Fibroblast of the aortic adventitia (primary cell): ENCODE data around the gene SPATS1. TPM values are rescaled to one million over a fixed set of nuclear protein-coding genes. Genes with fewer than 3 reads are reported as not detected.
"Not testable (repeated sequence)": the region's sequence is repeated elsewhere in the genome, so short reads cannot be mapped to it uniquely, and the experiment has no call there.

Experiments used
- DNase-seq: peaks from one replicate; pipeline ENCODE4 v3.0.0-alpha.2; 2010; ENCODE audit warnings: low read depth
- H3K4me3 ChIP-seq: 2 replicates; pipeline ENCODE4 v1.5.1; 2011; ENCODE audit warnings: low read depth, mild to moderate bottlenecking, control low read depth, low read length, moderate library complexity
- CTCF ChIP-seq: IDR thresholded peaks from 2 replicates; pipeline ENCODE4 v1.5.1; 2011; ENCODE audit warnings: mild to moderate bottlenecking, low read length, control low read depth, inconsistent platforms; ENCODE audit not compliant: insufficient read depth
- total RNA-seq: library from RNA; depleted of rRNA; stranded (reverse); fragments of >200 nt; gene quantifications from 2 replicates; pipeline ENCODE4 v1.2.3, GENCODE V29; 2012; ENCODE audit warnings: low replicate concordance

The SPATS1 gene
- total RNA-seq, 1 donor = not detected

- no peak for TF ChIP-seq CTCF
- H3K4me3 ChIP-seq = no peak overlapping the region
- no peak for DNase-seq
These were observed 26.0 kb upstream of the SPATS1 start for GRCh38 chr6:44316481-44316880.

GRCh38 chr6:44317136-44317631, 25.3 kb upstream of the SPATS1 start:
- not testable (repeated sequence) for H3K4me3 ChIP-seq, DNase-seq

GRCh38 chr6:44321210-44321609, 21.2 kb upstream of the SPATS1 start:
- DNase-seq = no peak
- H3K4me3 ChIP-seq = no peak overlapping the region
- TF ChIP-seq CTCF = no peak

GRCh38 chr6:44327096-44327495, 15.4 kb upstream of the SPATS1 start:
- DNase-seq = no peak
- H3K4me3 ChIP-seq = no peak overlapping the region
- TF ChIP-seq CTCF = no peak

GRCh38 chr6:44327760-44328159, 14.7 kb upstream of the SPATS1 start:
- H3K4me3 ChIP-seq = no peak overlapping the region
- no peak for DNase-seq
- TF ChIP-seq CTCF = no peak

- not testable (repeated sequence) for H3K4me3 ChIP-seq, DNase-seq
These were observed 14.2 kb upstream of the SPATS1 start for GRCh38 chr6:44328203-44328602.

- DNase-seq = no peak
- TF ChIP-seq CTCF = no peak
- no peak overlapping the region for H3K4me3 ChIP-seq
These were observed 12.6 kb upstream of the SPATS1 start for GRCh38 chr6:44329858-44330257.

GRCh38 chr6:44332585-44332984, 9.9 kb upstream of the SPATS1 start:
- no peak for DNase-seq
- no peak overlapping the region for H3K4me3 ChIP-seq

More at GRCh38 chr6:44332585-44332984, 9.9 kb upstream of the SPATS1 start:
- TF ChIP-seq CTCF = no peak
